ENCODE measurements around the gene RSBN1L.
"Not testable (repeated sequence)": the region's sequence is repeated elsewhere in the genome, so short reads cannot be mapped to it uniquely, and the experiment has no call there.

RSBN1L gene

DNA sequence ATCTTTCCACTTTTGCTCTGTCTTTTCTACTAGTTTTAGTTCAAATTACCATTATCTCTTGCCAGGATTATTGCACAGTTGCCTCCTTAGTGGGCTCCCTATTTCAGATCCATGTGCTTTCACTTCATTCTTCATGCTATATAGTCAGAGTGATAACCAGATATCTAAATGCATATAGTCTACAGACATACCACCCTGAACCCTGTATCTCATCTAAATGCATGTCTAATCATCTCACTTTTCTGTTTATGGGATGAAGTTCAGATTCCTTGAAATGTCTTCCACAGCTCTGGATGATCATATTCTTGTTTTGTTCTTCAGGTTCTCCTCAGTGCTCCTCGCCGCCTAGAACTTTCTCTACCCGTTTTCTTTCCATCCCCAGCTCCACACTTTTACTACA lies 13.8 kb downstream of the RSBN1L start:
- Histone ChIP-seq H3K9me3 (ENCODE audit: severe bottlenecking) (no peaks in the 10 kb centered on the region), H3K27ac (ENCODE audit: poor library complexity, severe bottlenecking) (no peak overlapping the region), H3K4me1 (ENCODE audit: insufficient read depth, poor library complexity, severe bottlenecking) (no peaks in the 10 kb centered on the region), H3K27me3 (ENCODE audit: insufficient read depth, poor library complexity, severe bottlenecking) (no peaks in the 10 kb centered on the region), H3K36me3 (ENCODE audit: low read depth) (peaks cover 15% of the 10 kb centered on the region), H3K4me3 (ENCODE audit: severe bottlenecking) (no peak overlapping the region)
- no peak for ATAC-seq (ENCODE audit: low read depth)
- DNase-seq (ENCODE audit: low spot score): no peak
- TF ChIP-seq, protein P1, sequence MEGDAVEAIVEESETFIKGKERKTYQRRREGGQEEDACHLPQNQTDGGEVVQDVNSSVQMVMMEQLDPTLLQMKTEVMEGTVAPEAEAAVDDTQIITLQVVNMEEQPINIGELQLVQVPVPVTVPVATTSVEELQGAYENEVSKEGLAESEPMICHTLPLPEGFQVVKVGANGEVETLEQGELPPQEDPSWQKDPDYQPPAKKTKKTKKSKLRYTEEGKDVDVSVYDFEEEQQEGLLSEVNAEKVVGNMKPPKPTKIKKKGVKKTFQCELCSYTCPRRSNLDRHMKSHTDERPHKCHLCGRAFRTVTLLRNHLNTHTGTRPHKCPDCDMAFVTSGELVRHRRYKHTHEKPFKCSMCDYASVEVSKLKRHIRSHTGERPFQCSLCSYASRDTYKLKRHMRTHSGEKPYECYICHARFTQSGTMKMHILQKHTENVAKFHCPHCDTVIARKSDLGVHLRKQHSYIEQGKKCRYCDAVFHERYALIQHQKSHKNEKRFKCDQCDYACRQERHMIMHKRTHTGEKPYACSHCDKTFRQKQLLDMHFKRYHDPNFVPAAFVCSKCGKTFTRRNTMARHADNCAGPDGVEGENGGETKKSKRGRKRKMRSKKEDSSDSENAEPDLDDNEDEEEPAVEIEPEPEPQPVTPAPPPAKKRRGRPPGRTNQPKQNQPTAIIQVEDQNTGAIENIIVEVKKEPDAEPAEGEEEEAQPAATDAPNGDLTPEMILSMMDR (IDR thresholded peaks at IDR 0.05; ENCODE audit: poor library complexity, severe bottlenecking): no peak

DNA sequence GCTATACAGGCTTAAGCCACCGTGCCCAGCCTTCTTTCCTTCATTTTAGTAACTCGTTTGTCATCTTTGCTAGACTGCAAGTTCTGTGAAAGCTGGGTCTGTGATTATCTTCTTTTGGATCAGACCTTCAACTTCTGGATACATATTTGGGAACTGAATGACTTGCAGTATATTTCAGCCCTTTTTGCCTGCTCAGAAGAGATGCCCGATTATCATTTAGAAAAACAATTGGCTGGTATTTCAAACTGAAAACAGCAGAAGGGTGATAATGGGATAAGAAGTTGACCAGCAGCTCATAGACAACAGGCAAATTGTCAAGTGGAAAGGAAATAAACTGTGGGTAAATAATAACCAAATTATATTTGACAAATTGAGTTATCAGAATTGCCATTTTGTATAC lies 14.6 kb downstream of the RSBN1L start:
- no peaks in the 10 kb centered on the region for H3K4me1 ChIP-seq (ENCODE audit: insufficient read depth, poor library complexity, severe bottlenecking)
- no peak overlapping the region for H3K27ac ChIP-seq (ENCODE audit: poor library complexity, severe bottlenecking)
- DNase-seq (ENCODE audit: low spot score) (no peak), ATAC-seq (ENCODE audit: low read depth) (no peak)
- no peaks in the 10 kb centered on the region for H3K9me3 ChIP-seq (ENCODE audit: severe bottlenecking)
- H3K36me3 ChIP-seq (ENCODE audit: low read depth): peaks cover 15% of the 10 kb centered on the region
- TF ChIP-seq, protein P1 (IDR thresholded peaks at IDR 0.05; ENCODE audit: poor library complexity, severe bottlenecking): no peak
- no peaks in the 10 kb centered on the region for H3K27me3 ChIP-seq (ENCODE audit: insufficient read depth, poor library complexity, severe bottlenecking)
- H3K4me3 ChIP-seq (ENCODE audit: severe bottlenecking): no peak overlapping the region

DNA sequence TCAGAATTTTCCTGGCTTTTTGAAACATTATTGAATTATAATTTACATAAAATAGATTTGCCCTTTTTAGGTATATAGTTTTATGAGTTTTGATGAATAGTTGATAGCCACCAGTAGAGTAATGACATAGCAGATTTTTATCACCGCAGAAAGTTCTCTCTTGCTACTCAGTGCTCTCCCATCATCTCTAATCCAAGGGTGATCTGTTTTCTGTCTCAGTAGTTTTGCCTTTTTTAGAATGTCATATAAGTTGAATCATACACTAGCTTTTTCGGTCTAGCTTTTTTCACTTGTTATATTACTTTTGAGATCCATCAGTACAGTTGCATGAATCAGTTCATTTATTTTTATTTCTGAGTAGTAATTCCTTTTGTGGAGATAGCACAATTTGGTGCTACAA lies 17.9 kb downstream of the RSBN1L start:
- ATAC-seq (ENCODE audit: low read depth): no peak
- H3K36me3 ChIP-seq (ENCODE audit: low read depth): peaks cover 4% of the 10 kb centered on the region; the same call in 1 of the 2 replicates
- H3K4me1 ChIP-seq (ENCODE audit: insufficient read depth, poor library complexity, severe bottlenecking): peaks cover 9% of the 10 kb centered on the region
- no peak overlapping the region for H3K4me3 ChIP-seq (ENCODE audit: severe bottlenecking)
- DNase-seq (ENCODE audit: low spot score): no peak
- TF ChIP-seq, protein P1 (IDR thresholded peaks at IDR 0.05; ENCODE audit: poor library complexity, severe bottlenecking): no peak
- H3K27ac ChIP-seq (ENCODE audit: poor library complexity, severe bottlenecking): no peak overlapping the region
- H3K9me3 ChIP-seq (ENCODE audit: severe bottlenecking): no peaks in the 10 kb centered on the region
- H3K27me3 ChIP-seq (ENCODE audit: insufficient read depth, poor library complexity, severe bottlenecking): no peaks in the 10 kb centered on the region

DNA sequence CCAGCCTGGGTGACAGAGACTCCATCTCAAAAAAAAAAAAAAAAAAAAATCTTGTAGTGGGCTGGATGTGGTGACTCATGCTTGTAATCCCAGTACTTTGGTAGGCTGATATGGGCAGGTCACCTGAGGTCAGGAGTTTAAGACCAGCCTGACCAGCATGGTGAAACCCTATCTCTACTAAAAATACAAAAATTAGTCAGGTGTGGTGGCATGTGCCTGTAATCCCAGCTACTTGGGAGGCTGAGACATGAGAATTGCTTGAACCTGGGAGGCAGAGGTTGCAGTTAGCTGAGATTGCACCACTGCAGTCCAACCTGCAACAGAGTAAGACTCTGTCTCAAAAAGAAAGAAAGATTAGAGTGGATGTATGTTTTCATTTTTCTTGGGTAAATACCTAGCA lies 18.7 kb downstream of the RSBN1L start:
- not testable (repeated sequence) for H3K9me3 ChIP-seq (ENCODE audit: severe bottlenecking); H3K4me1 ChIP-seq (ENCODE audit: insufficient read depth, poor library complexity, severe bottlenecking); ATAC-seq (ENCODE audit: low read depth); H3K36me3 ChIP-seq (ENCODE audit: low read depth); H3K4me3 ChIP-seq (ENCODE audit: severe bottlenecking); H3K27me3 ChIP-seq (ENCODE audit: insufficient read depth, poor library complexity, severe bottlenecking); H3K27ac ChIP-seq (ENCODE audit: poor library complexity, severe bottlenecking); DNase-seq (ENCODE audit: low spot score)

DNA sequence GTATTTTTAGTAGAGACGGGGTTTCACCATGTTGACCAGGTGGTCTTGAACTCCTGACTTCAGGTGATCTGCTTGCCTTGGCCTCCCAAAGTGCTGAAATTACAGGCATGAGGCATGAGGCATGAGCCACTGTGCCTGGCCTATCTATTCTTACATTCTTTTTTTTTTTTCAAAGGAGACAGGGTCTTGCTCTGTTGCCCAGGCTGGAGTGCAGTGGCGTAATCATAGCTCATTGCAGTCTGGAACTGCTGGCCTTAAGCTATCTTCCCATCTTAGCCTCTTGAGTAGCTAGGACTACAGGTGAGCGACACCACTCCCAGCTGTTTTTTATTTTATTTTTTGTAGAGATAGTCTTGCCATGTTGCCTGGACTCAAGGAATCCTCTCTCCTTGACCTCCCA lies 20.5 kb downstream of the RSBN1L start:
- no peak overlapping the region for H3K4me3 ChIP-seq (ENCODE audit: severe bottlenecking)
- peaks cover 25% of the 10 kb centered on the region for H3K4me1 ChIP-seq (ENCODE audit: insufficient read depth, poor library complexity, severe bottlenecking)
- H3K36me3 ChIP-seq (ENCODE audit: low read depth): peaks cover under 1% of the 10 kb centered on the region; the same call in 1 of the 2 replicates
- no peak overlapping the region for H3K27ac ChIP-seq (ENCODE audit: poor library complexity, severe bottlenecking)
- TF ChIP-seq, protein P1 (IDR thresholded peaks at IDR 0.05; ENCODE audit: poor library complexity, severe bottlenecking): no peak
- no peak for DNase-seq (ENCODE audit: low spot score)
- H3K9me3 ChIP-seq (ENCODE audit: severe bottlenecking): no peaks in the 10 kb centered on the region
- no peak for ATAC-seq (ENCODE audit: low read depth)
- no peaks in the 10 kb centered on the region for H3K27me3 ChIP-seq (ENCODE audit: insufficient read depth, poor library complexity, severe bottlenecking)

DNA sequence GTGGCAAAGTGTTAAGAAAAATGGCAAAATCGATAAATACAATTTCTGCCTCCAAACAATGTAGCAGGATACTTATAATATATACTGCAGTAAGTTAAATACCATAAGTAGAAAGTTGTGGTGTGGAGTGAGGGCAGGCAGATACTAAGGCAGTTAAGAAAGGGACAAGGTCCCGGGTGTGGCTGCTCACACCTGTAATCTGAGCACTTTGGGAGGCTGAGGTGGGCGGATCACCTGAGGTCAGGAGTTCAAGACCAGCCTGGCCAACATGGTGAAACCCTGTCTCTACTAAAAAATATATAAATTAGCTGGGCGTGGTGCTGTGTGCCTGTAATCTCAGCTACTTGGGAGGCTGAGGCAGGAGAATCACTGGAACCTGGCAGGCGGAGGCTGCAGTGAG lies 21.3 kb downstream of the RSBN1L start:
- not testable (repeated sequence) for H3K27me3 ChIP-seq (ENCODE audit: insufficient read depth, poor library complexity, severe bottlenecking); H3K9me3 ChIP-seq (ENCODE audit: severe bottlenecking); H3K27ac ChIP-seq (ENCODE audit: poor library complexity, severe bottlenecking); H3K4me3 ChIP-seq (ENCODE audit: severe bottlenecking); DNase-seq (ENCODE audit: low spot score); ATAC-seq (ENCODE audit: low read depth); H3K36me3 ChIP-seq (ENCODE audit: low read depth)
- peaks cover 26% of the 10 kb centered on the region for H3K4me1 ChIP-seq (ENCODE audit: insufficient read depth, poor library complexity, severe bottlenecking)

Data from RWPE2 (cell line).